OCI-LY1 (cell line): Measurements from ENCODE around the gene ATP6V1G2.

Experiments used
- EZH2 ChIP-seq: fragments of 200-600 bp; sonication (generic), shearing (Covaris generic); IDR thresholded peaks from 2 replicates; pipeline ENCODE4 v1.8.0; 2017; ENCODE audit warnings: borderline replicate concordance, mixed run types, mild to moderate bottlenecking, antibody characterized with exemption, low read length, moderate library complexity, mixed read lengths
- TF ChIP-seq, protein P1 (sequence below): fragments of 200-600 bp; sonication (generic), shearing (Covaris generic); IDR thresholded peaks from 2 replicates; pipeline ENCODE4 v1.5.1; 2017; ENCODE audit warnings: mild to moderate bottlenecking, antibody characterized with exemption, low read length, moderate library complexity, mixed read lengths

DNA sequence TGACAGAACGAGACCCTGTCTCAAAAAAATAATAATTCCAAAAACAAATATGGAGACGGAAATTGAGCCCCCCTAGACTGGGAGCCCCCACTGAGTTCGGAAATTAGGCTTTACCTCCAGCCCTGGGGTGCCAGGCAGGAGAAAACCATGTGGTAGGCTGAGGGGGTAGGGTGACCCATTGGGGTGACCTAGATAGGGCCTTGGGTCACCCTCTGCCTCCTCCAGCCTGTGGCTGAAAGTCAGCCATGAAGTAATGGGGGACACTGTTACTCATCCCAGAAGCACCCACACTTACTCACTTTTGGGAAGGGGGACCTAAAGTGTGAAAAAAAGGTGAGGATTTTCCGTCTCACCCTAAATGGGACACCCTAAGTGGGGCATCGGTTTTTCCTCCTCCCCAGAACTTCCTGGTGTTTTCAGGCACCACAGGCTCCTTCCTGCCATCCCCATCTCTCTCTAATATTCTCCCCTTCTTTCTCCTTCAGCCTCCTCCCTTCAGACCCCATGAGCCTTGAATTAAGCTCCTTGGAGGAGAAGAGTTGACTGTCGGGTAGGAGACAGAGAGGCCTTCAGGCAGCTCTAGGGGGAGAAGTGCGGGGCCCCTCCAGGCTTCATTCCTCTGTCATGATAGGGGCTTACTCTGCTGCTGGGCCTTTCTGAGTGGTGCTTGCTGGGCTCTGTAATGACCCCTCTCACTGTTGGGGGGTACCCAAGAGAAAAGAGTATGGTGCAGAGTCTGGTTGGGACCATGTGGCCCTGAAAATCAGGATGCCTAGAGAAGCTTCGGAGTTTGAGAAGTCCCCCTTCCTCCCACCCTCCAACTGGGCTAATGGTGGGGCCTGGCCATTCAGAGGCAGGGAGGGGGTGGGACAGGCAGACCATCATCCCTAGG, 33.4 kb upstream of the ATP6V1G2 start:
- TF ChIP-seq, protein P1, sequence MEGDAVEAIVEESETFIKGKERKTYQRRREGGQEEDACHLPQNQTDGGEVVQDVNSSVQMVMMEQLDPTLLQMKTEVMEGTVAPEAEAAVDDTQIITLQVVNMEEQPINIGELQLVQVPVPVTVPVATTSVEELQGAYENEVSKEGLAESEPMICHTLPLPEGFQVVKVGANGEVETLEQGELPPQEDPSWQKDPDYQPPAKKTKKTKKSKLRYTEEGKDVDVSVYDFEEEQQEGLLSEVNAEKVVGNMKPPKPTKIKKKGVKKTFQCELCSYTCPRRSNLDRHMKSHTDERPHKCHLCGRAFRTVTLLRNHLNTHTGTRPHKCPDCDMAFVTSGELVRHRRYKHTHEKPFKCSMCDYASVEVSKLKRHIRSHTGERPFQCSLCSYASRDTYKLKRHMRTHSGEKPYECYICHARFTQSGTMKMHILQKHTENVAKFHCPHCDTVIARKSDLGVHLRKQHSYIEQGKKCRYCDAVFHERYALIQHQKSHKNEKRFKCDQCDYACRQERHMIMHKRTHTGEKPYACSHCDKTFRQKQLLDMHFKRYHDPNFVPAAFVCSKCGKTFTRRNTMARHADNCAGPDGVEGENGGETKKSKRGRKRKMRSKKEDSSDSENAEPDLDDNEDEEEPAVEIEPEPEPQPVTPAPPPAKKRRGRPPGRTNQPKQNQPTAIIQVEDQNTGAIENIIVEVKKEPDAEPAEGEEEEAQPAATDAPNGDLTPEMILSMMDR, result no peak
- TF ChIP-seq EZH2, result no peak
